ENCODE measurements around the gene NANOGP8.

Gene NANOGP8

GRCh38 chr15:35055416-35056105, 29.5 kb downstream of the NANOGP8 start:
- no peak for DNase-seq

DNA sequence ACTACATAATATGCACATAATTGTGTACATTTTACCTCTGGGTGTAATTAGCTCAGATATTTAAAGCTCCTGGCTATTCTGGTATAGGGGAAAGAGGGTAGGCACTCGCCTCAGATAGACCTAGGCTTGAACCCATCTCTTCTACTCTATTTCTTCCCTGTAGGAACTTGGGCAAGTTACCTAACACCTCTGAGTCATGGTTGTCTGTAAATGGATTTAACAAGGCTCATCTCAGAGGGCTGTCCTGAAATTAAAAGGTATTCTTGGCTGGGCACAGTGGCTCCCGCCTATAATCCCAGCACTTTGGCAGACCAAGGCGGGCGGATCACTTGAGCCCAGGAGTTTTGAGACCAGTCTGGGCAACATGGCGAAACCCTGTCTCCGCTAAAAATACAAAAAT, 30.7 kb downstream of the NANOGP8 start:
- no peak for DNase-seq

- no peak for DNase-seq
These were observed 37.1 kb downstream of the NANOGP8 start for GRCh38 chr15:35047996-35048395.

DNA sequence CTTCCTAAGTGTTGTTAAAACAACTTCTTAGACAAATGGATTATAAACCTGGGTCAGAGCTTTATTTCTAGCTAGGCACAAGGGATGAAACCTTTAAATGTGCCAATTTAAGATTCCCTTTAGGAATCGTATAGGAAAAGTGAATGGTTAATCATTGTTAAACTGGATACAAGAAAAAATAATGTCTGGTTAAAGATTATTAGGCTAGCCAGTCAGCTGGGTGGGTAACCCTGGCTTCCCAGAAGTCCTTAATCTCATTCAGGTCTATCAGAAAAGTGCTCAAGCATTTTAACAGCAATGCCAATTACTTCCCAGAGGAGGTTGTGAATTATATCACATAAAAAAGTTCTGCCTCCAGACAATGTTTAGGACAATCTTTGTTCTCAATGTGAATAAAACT, 37.6 kb downstream of the NANOGP8 start:
- DNase-seq, result no peak

- no peak for DNase-seq
These were observed 41.6 kb downstream of the NANOGP8 start for GRCh38 chr15:35043373-35044095.

- no peak for DNase-seq
These were observed 44.5 kb downstream of the NANOGP8 start for GRCh38 chr15:35040339-35041255.

- DNase-seq, result no peak
These were observed 46.3 kb downstream of the NANOGP8 start for GRCh38 chr15:35038626-35039451.
